HG03342 (cell line): Measurements from ENCODE around the gene YOD1.

Source experiments
- ATAC-seq: cut with Tn5 transposase; IDR thresholded peaks from one replicate; pipeline ENCODE4 v1.9.1; 2021; ENCODE audit warnings: mild to moderate bottlenecking, moderate library complexity; ENCODE audit not compliant: unreplicated experiment

YOD1 gene

DNA sequence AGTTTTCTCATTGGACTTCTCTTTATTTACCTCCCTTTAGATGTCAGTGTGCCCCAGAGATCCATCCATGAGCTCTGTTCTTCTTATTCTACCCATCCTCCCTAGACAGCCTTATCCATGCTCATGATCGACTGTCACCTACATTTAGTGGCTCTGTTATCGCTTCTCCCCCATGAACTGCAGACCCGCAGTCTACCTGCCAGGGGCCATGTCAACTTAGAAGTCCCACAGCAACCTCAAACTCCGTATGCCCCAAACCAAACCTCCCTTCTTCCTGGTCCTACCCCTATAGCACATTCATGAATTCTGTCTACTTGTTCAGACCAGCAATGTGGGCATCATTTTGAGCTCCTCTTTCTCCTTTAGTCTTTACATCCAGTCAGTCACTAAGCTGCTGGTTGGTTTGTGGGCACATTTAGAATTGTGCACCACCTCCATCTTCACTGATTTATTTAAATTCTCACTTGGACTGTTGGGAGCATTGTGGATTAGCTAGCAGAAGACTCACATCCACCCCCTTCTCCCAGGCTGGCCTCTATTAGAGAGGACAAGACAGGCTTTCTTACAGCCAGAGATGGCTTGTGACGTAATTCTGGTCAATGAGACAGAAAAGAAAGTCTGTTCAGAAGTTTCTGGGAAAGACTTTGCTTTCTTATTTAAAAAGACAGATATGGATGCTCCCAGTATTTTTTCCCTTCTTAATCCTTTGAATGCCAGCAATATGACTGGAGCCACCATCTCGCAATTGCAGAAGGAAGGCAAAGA lies 37.5 kb downstream of the YOD1 start:
- no peak for ATAC-seq

DNA sequence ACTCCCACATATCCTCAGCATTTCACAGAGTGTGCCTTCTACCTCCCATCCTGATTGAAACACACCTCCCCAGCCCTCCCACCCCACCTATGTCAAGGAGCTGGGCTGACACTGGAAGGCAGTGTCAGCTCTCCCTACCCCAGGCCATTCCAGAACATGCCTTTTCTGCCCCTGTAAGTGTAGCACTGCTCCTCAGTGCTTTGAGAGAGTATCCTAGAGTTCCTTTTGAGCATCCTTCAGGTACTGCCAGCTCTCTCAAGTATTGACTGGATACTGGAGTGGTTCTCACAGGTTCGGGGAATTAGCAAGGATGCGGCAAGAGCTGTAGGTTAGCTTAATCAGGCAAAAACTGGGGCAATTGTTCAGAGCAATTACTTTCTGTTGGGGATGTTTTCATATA lies 40.3 kb downstream of the YOD1 start:
- no peak for ATAC-seq

DNA sequence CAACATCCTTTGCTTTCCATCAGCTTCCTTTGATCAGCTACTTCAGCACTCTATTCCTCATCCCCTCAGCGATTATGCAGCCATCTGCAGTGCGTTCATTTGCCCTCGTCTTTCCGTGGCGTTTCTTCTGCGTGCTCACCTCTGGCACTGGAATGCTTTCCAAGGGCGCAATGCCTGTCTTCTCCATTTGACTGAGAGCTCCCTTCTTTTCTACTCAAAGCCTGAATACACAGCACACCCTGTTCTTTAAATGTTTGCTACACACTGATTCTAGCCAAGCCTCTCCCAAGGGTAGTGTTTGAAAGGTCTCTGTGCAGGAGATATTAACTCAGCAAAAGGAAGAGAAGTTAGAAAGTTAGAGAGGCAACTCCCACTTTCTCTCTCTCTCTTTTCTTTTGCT lies 41.1 kb downstream of the YOD1 start:
- no peak for ATAC-seq

DNA sequence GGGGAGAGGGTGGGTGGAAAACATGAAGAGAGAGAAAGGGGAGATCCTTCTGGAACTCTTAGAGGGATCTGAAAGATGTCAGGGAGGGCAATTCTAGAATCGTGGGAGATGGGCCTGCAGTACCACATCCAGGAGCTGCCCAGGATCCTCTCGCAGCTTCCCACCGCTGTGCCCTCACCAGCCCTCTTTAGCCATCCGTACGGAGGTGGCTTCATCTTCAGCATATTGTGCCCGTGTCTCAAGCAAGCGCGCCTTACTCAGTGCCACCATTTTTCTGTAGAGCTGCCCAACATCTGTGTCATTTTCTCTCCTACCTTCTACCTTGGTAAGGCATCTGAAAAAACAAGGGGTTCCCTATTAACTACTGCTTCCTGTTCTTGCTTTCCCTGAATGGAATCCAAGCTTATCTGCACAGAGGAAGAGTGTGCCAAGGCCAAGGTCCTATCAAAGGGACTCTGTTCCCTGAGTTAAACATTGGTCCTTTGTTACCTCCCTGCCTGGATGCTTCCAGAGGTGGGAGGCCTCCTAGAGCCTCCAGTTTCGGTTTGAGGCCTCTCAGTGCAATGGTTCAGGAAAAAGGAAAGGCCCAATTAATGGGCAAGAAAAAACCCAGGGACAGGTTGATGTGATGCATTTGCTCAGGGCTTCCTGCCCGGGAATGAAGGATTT lies 41.7 kb downstream of the YOD1 start:
- no peak for ATAC-seq

DNA sequence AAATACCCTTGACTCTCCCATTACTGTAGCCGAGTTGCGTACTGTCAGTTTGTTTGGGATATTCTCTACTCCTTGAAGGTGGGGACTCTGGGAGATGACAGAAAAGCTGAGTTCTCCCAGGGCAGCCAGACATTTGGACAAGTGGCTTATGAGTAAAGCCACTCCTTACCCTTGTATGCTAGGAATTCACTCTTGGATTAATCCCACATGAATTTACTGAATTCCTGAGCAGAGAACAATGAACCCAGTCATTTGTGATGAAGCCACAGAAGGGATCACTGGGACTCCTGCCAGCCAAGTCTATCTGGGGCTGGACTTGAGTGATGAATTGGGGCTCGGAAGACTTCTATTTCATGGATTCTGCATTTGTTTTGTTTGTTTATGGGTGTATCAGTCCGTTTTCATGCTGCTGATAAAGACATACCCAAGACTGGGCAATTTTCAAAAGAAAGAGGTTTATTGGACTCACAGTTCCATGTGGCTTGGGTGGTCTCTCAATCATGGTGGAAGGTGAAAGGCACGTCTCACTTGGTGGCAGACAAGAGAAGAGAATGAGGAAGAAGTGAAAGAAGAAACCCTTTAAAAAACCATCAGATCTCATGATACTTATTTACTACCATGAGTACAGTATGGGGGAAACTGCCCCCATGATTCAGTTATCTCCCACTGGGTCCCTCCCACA lies 43.5 kb downstream of the YOD1 start:
- ATAC-seq: no peak

DNA sequence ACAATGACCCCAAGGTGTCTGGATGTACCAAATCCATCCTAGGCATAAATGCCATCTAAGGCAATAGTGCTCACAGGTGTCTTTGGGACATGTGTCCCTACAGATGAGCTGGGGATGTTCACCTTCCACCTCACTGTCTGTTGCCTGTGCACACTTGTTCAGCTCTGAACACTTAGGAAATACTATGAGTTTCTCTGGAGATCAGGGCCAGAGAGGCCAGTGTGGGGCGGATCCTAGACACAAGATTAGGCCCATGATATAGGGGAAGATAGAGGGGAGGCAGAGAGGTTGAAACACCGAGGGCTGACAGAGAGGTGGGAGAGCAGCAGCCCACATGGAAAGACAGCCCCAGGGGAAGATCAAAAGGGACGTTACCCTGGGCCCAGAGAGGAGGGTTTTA lies 44.1 kb downstream of the YOD1 start:
- ATAC-seq: no peak

DNA sequence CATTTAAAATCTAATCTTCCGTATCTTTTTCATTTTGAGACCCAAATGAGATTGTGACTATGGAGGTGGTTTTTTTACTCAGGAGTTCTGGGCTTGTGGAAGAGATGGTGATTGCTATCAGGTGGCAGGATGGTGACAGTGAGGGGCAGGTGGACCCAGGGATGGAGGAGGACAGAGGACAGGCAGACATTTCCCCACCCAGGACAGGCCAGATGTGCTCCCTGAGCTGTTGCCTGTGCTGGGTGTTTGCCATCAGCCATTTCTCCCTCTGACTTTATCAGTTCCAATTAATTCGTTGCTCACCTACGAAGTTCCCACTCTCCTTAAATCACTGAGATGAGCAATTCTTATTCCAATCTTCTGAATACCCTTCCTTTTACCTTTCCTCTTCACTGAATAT lies 44.9 kb downstream of the YOD1 start:
- ATAC-seq: no peak

DNA sequence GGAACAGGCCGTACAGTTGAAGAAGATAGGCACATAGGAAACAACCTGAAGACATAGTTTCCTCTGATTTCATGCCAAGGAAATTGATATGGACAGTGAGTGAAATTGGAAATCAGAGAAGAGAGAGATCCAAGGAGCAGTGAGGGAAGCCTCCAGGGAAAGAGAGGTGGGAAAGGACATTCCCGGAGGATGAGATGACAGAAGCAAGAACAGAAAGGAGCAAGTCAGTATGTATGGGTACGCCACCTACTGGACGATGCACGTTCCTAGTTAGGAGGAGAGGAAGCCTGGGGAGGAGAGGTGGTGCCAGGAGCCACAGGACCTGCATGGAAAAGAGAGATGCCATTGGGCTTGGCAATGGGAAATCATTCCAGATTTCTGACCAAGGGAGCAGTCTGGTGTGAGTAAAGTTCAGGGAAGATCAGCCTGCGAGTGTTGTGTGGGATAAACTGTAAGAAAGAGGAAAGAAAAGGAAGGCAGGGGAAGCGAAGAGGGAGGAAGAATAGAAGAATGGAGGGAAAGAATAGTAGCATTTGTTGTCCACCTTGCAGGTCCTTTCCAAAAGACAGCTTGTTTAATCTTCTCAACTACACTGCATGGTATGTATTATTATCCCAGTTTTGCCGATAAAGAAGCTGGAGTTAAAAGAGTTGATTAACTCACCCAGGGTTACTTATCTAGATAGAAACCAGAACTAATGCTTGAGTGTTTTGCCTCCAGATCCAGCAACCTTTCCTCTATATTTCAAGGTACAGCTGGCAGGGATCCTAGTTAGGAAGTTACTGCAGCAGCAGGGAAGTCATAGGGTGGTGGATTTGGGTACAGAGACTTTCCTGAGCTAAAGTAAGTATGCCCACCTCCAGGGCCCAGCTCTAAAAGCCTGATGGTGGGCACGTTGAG lies 45.8 kb downstream of the YOD1 start:
- ATAC-seq: no peak

DNA sequence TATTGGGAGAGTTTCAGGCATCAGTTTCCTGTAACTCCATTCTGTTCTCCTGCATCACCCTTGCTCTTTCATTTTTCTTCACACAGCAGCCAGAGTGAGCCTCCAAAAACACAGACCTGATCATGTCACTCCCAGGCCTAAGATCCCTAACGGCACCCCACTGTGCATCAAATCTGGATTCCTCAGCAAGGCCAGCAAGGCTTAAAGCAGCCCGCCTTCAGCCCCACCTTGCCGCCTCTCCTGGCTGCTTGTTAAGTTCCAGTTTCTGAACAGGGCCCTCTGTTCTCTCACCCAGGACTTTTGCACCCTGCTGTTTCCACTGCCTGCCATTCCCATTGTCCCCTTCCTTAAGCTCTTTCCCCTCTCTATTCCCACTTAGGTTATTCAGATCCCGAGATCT lies 47.8 kb downstream of the YOD1 start:
- ATAC-seq: no peak

DNA sequence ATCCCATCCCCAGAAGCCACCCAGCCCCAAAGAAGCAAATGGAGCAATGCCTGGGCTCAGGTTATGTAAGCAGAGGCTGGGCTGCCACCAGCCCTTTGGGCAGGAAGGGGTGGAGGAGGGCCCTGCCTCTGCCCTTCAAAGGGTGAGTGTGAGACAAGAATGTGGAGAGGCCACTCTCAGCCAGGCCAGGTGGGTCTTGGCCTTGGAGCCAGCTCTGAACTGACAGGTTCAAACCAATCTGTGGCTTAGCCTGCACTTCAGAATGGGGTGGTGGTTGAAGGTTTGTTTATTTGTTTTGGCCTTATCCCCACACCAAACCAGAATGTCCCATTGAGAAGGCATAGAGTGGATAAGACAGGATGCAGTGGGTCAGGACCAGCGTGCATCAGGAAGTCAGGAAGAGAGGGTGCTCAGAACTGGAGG lies 48.3 kb downstream of the YOD1 start:
- ATAC-seq: no peak

DNA sequence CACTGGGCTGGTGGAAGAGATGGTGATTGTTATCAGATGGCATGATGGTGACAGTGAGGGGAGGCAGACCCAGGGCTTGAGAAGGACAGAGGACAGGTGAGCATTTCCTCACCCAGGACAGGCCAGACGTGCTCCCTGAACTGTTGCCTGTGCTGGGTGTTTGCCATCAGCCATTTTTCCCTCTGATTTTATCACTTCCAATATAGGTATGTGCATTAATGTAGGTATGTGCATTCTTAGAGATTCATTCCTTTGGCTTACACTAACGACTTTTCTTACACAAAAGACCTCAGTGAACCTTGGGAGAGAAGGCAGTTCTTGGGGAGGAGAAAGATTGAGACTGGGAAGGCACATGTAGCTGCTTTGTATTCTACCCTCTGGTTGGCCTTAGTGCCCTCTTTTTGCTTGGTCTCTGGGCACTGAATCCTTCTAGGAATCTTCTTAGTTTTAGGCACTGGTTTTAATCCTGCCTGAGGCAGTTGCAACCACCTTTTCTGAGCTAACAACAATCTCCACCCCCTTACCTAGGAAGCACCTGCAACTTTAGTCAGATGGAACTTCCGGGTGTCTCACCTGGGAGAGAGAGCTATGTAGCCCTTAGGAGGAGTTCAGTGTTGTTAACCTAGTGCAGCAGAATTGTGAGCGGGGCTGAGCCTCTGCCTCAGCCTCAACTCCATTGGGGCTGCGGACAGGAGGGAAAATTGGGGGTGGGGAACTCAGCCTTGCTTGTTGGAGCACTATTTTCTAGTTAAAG lies 49.3 kb downstream of the YOD1 start:
- no peak for ATAC-seq

DNA sequence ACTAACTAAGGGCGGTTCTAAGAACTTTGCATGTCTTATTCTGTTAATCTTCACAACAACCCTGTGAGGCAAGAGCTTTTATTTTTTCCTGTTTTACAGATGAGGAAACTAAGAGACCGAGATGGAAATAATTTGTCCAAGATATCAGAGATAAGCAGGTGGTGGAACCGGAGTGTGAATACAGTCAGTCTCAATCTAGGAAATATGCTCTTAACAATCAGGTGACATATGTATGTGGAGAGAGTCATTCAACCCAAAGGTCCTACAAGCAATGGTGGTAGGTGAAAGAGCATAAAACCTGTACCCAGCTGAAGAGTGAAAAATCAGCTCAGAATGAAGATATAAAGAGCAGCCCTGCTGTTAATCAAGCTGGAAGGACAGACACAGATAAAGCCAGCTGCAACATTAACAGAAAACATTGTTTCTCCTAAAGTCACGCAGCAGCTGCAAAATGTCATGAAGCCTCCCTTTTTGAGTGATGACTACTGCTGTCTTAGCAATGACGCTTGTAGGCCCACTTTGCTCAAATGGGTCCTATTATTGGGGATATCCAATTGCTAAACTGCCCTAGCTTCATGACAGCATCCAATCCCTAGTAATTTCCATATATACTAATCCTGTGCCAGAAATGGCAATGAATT lies 50.2 kb downstream of the YOD1 start:
- no peak for ATAC-seq

DNA sequence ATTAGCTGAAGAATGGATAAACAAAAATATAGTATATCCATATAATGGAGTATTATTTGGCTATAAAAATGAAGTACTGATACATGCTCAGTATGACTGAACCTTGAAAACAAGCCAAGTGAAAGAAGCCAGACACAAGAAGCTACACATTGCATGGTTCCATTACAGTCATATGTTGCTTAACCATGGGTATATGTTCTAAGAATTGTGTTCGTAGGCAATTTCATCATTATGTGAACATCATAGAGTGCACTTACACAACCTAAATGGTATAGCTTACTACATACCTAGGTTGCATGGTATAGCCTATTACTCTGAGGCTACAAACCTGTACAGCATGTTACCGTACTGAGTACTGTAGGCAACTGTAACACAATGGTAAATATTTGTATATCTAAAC lies 52.2 kb downstream of the YOD1 start:
- no peak for ATAC-seq
